Osteoblast (primary cell): ENCODE measurements around the gene E2F8. TPM values are rescaled to one million over a fixed set of nuclear protein-coding genes. Genes with fewer than 3 reads are reported as not detected.

Experiments used
- DNase-seq: peaks from one replicate; pipeline ENCODE4 v3.0.0; 2011; ENCODE audit warnings: low spot score, mixed read lengths; ENCODE audit not compliant: insufficient read length; ENCODE audit errors: missing footprints
- H2AFZ ChIP-seq: 2 replicates; pipeline ENCODE4 v1.6.0; 2011; ENCODE audit warnings: mild to moderate bottlenecking, low read length
- H3K27ac ChIP-seq: 2 replicates; pipeline ENCODE4 v1.5.1; 2011; ENCODE audit warnings: mild to moderate bottlenecking, low read depth, low read length, moderate library complexity
- H3K27me3 ChIP-seq: 2 replicates; pipeline ENCODE4 v1.6.0; 2012; ENCODE audit warnings: mild to moderate bottlenecking, control low read depth, inconsistent platforms, low read length, moderate library complexity; ENCODE audit not compliant: insufficient read depth
- H3K36me3 ChIP-seq: 2 replicates; pipeline ENCODE4 v1.5.1; 2011; ENCODE audit warnings: mild to moderate bottlenecking, low read length, control low read depth, moderate library complexity; ENCODE audit not compliant: insufficient read depth
- H3K4me1 ChIP-seq: 2 replicates; pipeline ENCODE4 v1.5.1; 2011; ENCODE audit warnings: mild to moderate bottlenecking, low read length, control low read depth, moderate library complexity; ENCODE audit not compliant: insufficient read depth
- H3K4me2 ChIP-seq: 2 replicates; pipeline ENCODE4 v1.6.0; 2011; ENCODE audit warnings: mild to moderate bottlenecking, low read length; ENCODE audit not compliant: insufficient read depth
- H3K4me3 ChIP-seq: fragments of 200-600 bp; sonication (generic); 3 replicates; pipeline ENCODE4 v1.5.1; 2012; ENCODE audit warnings: mild to moderate bottlenecking, low read length, inconsistent platforms; ENCODE audit not compliant: insufficient read depth
- H3K79me2 ChIP-seq: 2 replicates; pipeline ENCODE4 v1.6.0; 2012; ENCODE audit warnings: mild to moderate bottlenecking, low read length, control low read depth, inconsistent platforms; ENCODE audit not compliant: insufficient read depth
- H3K9me3 ChIP-seq: 2 replicates; pipeline ENCODE4 v1.5.1; 2011; ENCODE audit warnings: low read depth, low read length, control low read depth
- H4K20me1 ChIP-seq: 2 replicates; pipeline ENCODE4 v1.6.0; 2012; ENCODE audit warnings: mild to moderate bottlenecking, low read length, control low read depth; ENCODE audit not compliant: insufficient read depth
- total RNA-seq: library from RNA; depleted of rRNA; stranded (reverse); fragments of >200 nt; gene quantifications from 2 replicates; pipeline ENCODE4 v1.2.3, GENCODE V29; 2012
- TF ChIP-seq, protein P1 (sequence below): IDR thresholded peaks from 2 replicates; pipeline ENCODE4 v1.5.1; 2011; ENCODE audit warnings: mild to moderate bottlenecking, low read depth, low read length, moderate library complexity; ENCODE audit errors: extremely low read depth

Gene E2F8
- total RNA-seq, 1 donor, result 0.36 TPM

DNA sequence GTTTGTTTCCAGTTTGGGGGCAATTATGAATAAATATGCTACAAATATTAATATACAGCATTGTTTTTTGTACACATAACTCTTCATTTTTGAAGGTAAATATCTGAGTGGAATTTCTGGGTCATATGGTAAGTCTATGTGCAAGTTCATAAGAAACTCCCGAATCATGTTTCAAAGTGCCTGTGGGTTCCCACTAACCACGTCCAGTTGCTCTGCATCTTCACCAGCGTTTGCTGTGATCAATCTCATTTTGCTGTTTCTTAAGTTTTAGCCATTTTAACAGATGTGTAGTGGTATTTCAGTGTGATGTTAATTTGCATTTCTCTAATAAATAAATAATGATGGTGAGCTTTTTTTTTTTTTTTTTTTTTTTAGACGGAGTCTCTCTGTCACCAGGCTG is 24.7 kb downstream of the E2F8 start:
- H3K4me3 ChIP-seq, result no peak overlapping the region
- H3K4me2 ChIP-seq, result no peak overlapping the region
- H3K36me3 ChIP-seq, result no peaks in the 10 kb centered on the region
- H2AFZ ChIP-seq, result no peak overlapping the region
- no peaks in the 10 kb centered on the region for H3K9me3 ChIP-seq
- no peaks in the 10 kb centered on the region for H3K79me2 ChIP-seq
- no peaks in the 10 kb centered on the region for H4K20me1 ChIP-seq
- no peaks in the 10 kb centered on the region for H3K4me1 ChIP-seq
- DNase-seq, result no peak
- peaks cover 46% of the 10 kb centered on the region for H3K27me3 ChIP-seq
- TF ChIP-seq, protein P1, sequence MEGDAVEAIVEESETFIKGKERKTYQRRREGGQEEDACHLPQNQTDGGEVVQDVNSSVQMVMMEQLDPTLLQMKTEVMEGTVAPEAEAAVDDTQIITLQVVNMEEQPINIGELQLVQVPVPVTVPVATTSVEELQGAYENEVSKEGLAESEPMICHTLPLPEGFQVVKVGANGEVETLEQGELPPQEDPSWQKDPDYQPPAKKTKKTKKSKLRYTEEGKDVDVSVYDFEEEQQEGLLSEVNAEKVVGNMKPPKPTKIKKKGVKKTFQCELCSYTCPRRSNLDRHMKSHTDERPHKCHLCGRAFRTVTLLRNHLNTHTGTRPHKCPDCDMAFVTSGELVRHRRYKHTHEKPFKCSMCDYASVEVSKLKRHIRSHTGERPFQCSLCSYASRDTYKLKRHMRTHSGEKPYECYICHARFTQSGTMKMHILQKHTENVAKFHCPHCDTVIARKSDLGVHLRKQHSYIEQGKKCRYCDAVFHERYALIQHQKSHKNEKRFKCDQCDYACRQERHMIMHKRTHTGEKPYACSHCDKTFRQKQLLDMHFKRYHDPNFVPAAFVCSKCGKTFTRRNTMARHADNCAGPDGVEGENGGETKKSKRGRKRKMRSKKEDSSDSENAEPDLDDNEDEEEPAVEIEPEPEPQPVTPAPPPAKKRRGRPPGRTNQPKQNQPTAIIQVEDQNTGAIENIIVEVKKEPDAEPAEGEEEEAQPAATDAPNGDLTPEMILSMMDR, result no peak
- no peak overlapping the region for H3K27ac ChIP-seq

GRCh38 chr11:19209617-19210370 is 31.0 kb downstream of the E2F8 start:
- Histone ChIP-seq H3K27me3 (peaks cover 52% of the 10 kb centered on the region), H3K4me3 (no peak overlapping the region)

GRCh38 chr11:19208959-19209546 is 31.7 kb downstream of the E2F8 start:
- Histone ChIP-seq H3K27ac (no peak overlapping the region), H3K79me2 (no peaks in the 10 kb centered on the region), H3K4me2 (no peak overlapping the region), H3K4me3 (no peak overlapping the region), H3K27me3 (peaks cover 45% of the 10 kb centered on the region), H3K9me3 (no peaks in the 10 kb centered on the region), H3K36me3 (no peaks in the 10 kb centered on the region), H3K4me1 (peaks cover 3% of the 10 kb centered on the region), H4K20me1 (no peaks in the 10 kb centered on the region), H2AFZ (no peak overlapping the region)
- no peak for DNase-seq
- TF ChIP-seq, protein P1, result no peak

More at GRCh38 chr11:19209617-19210370, 31.0 kb downstream of the E2F8 start:
- peaks cover 3% of the 10 kb centered on the region for H3K4me1 ChIP-seq
- H3K4me2 ChIP-seq, result no peak overlapping the region
- no peaks in the 10 kb centered on the region for H3K9me3 ChIP-seq
- H3K27ac ChIP-seq, result no peak overlapping the region
- DNase-seq, result no peak
- H2AFZ ChIP-seq, result no peak overlapping the region
- no peaks in the 10 kb centered on the region for H4K20me1 ChIP-seq
- TF ChIP-seq, protein P1, result no peak
- H3K79me2 ChIP-seq, result no peaks in the 10 kb centered on the region
- no peaks in the 10 kb centered on the region for H3K36me3 ChIP-seq

DNA sequence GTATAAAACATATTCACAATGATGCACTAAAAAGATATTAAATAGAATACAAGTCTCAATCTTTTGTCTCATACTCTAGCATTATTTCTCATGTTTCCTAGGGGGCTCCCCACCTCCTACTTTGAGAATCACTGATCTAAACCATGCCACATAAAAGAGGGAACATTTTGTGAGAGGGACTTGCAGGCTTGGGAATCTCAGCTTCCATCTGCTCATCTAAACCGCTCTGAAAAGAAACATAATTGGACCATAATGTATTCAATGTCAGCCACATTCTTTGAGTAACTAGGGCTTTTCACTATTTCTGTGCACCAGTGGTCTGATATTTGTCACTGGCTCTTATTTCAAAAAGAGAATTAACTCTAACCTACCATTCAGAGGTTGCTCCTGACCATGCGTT is 32.6 kb downstream of the E2F8 start:
- H3K4me1 ChIP-seq, result peaks cover 3% of the 10 kb centered on the region
- no peaks in the 10 kb centered on the region for H3K79me2 ChIP-seq
- no peaks in the 10 kb centered on the region for H3K36me3 ChIP-seq
- H2AFZ ChIP-seq, result no peak overlapping the region
- H3K27me3 ChIP-seq, result peaks cover 42% of the 10 kb centered on the region
- no peaks in the 10 kb centered on the region for H4K20me1 ChIP-seq
- TF ChIP-seq, protein P1, result no peak
- DNase-seq, result no peak
- no peaks in the 10 kb centered on the region for H3K9me3 ChIP-seq
- H3K4me2 ChIP-seq, result no peak overlapping the region
- H3K4me3 ChIP-seq, result no peak overlapping the region
- H3K27ac ChIP-seq, result no peak overlapping the region
